HL-60 (cell line): ENCODE results near the gene TXNRD3.
"Not testable (repeated sequence)": the region's sequence is repeated elsewhere in the genome, so short reads cannot be mapped to it uniquely, and the experiment has no call there.

Experiments used
- DNase-seq, 2 experiments: peaks; one replicate each; pipeline ENCODE4 v3.0.0-alpha.2; 2010 to 2020; ENCODE audit warnings: low read depth in 1 of 2, low spot score in 1 of 2
- H3K27ac ChIP-seq: fragments of 250-450 bp; sonication (Bioruptor Pico); replicated peaks from 2 replicates; pipeline ENCODE4 v1.5.1; 2020; ENCODE audit warnings: mild to moderate bottlenecking, moderate library complexity
- H3K27me3 ChIP-seq: fragments of 250-450 bp; sonication (Bioruptor Pico); 2 replicates; pipeline ENCODE4 v1.5.1; 2021; ENCODE audit warnings: mild to moderate bottlenecking, moderate library complexity; ENCODE audit not compliant: insufficient read depth, poor library complexity, severe bottlenecking
- H3K4me3 ChIP-seq: replicated peaks from 2 replicates; pipeline ENCODE4 v1.5.1; 2011; ENCODE audit warnings: mild to moderate bottlenecking, control low read depth, low read length; ENCODE audit not compliant: insufficient read depth
- GABPA ChIP-seq: IDR thresholded peaks from 2 replicates; pipeline ENCODE4 v1.6.1; 2012; ENCODE audit warnings: low read depth
- POLR2AphosphoS5 ChIP-seq: IDR thresholded peaks from 2 replicates; pipeline ENCODE4 v1.6.1; 2012; ENCODE audit warnings: low read depth
- SPI1 ChIP-seq: IDR thresholded peaks from 2 replicates; pipeline ENCODE4 v1.6.1; 2012; ENCODE audit warnings: low read depth, mild to moderate bottlenecking, borderline replicate concordance
- TF ChIP-seq, protein P1 (sequence below): IDR thresholded peaks from 2 replicates; pipeline ENCODE4 v1.6.1; 2012; ENCODE audit warnings: low read depth; ENCODE audit not compliant: insufficient replicate concordance
- TF ChIP-seq, protein P2 (sequence below): IDR thresholded peaks from one replicate; pipeline ENCODE4 v1.5.1; 2011; ENCODE audit warnings: low read length, control low read depth, inconsistent platforms; ENCODE audit not compliant: insufficient read depth

TXNRD3 gene

DNA sequence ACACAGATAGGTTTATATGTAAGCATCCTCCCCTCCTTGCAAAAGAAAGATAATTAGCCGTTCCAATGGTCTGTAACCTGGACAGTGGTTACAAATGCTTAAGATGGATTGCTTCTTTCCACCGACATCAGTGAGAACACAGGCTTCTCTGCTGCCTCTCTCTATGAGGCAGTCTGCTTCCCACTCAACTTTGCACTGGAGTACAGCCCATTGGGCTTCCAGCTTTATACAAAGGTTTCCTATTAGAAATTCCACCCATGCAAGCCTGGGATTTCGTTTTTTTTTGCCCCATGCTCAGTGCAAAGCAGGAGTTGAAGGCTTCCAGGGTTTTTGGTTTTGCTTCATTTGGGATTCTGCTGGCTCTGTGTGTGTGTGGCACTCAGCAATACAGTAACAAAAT lies 48.9 kb downstream of the TXNRD3 start:
- Histone ChIP-seq H3K27me3 (no peaks in the 10 kb centered on the region), H3K4me3 (no peak overlapping the region), H3K27ac (no peak overlapping the region)
- no peak for TF ChIP-seq SPI1
- TF ChIP-seq, protein P1, sequence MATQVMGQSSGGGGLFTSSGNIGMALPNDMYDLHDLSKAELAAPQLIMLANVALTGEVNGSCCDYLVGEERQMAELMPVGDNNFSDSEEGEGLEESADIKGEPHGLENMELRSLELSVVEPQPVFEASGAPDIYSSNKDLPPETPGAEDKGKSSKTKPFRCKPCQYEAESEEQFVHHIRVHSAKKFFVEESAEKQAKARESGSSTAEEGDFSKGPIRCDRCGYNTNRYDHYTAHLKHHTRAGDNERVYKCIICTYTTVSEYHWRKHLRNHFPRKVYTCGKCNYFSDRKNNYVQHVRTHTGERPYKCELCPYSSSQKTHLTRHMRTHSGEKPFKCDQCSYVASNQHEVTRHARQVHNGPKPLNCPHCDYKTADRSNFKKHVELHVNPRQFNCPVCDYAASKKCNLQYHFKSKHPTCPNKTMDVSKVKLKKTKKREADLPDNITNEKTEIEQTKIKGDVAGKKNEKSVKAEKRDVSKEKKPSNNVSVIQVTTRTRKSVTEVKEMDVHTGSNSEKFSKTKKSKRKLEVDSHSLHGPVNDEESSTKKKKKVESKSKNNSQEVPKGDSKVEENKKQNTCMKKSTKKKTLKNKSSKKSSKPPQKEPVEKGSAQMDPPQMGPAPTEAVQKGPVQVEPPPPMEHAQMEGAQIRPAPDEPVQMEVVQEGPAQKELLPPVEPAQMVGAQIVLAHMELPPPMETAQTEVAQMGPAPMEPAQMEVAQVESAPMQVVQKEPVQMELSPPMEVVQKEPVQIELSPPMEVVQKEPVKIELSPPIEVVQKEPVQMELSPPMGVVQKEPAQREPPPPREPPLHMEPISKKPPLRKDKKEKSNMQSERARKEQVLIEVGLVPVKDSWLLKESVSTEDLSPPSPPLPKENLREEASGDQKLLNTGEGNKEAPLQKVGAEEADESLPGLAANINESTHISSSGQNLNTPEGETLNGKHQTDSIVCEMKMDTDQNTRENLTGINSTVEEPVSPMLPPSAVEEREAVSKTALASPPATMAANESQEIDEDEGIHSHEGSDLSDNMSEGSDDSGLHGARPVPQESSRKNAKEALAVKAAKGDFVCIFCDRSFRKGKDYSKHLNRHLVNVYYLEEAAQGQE: no peak
- no peak for TF ChIP-seq GABPA
- TF ChIP-seq, protein P2, sequence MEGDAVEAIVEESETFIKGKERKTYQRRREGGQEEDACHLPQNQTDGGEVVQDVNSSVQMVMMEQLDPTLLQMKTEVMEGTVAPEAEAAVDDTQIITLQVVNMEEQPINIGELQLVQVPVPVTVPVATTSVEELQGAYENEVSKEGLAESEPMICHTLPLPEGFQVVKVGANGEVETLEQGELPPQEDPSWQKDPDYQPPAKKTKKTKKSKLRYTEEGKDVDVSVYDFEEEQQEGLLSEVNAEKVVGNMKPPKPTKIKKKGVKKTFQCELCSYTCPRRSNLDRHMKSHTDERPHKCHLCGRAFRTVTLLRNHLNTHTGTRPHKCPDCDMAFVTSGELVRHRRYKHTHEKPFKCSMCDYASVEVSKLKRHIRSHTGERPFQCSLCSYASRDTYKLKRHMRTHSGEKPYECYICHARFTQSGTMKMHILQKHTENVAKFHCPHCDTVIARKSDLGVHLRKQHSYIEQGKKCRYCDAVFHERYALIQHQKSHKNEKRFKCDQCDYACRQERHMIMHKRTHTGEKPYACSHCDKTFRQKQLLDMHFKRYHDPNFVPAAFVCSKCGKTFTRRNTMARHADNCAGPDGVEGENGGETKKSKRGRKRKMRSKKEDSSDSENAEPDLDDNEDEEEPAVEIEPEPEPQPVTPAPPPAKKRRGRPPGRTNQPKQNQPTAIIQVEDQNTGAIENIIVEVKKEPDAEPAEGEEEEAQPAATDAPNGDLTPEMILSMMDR: no peak
- no peak for DNase-seq

DNA sequence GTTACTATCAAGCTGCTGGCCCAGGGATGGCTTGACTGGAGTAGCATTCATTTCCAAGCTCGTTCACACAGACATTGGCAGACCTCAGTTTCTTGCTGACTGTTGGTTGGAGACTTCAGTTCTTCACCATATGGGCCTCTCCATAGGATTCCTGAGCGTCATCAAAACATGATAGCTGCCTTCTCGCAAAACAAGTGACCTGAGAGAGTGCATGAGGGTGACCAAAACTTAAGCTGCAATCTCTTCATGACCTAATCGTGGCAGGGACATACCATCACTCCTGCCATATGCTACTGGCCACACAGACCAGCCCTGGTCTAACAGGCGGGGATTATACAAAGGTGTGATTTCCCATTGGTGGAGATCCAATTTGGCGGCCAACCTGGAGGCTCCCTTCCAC lies 50.2 kb downstream of the TXNRD3 start:
- TF ChIP-seq, protein P1: no peak
- TF ChIP-seq, protein P2: no peak
- TF ChIP-seq POLR2AphosphoS5 (no peak), SPI1 (no peak)
- no peaks in the 10 kb centered on the region for H3K27me3 ChIP-seq
- no peak for DNase-seq
- no peak overlapping the region for H3K27ac ChIP-seq
- no peak overlapping the region for H3K4me3 ChIP-seq

DNA sequence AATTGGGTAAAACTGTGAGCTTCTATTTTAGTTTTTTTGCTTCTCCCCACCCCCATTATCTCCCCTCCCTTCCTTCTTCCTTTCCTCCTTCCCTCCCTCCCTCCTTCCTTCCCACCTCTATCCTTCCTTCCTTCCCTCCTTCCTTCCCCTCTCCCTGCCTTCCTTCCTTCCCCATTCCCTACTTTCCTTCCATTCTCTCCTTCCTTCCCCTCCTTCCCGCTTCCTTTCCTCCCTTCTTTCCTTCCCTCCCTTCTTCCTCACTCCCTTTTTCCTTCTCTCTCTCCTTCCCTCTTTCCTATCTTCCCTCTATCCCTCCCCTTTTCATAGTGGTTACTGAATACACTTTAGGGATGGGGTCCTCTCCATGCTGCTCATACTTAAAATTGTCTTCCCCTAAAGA lies 55.8 kb downstream of the TXNRD3 start:
- TF ChIP-seq, protein P2: no peak
- TF ChIP-seq SPI1 (no peak), POLR2AphosphoS5 (no peak), GABPA (no peak)
- TF ChIP-seq, protein P1: no peak
- no peak for DNase-seq
- H3K4me3 ChIP-seq: no peak overlapping the region
- no peak overlapping the region for H3K27ac ChIP-seq
- H3K27me3 ChIP-seq: no peaks in the 10 kb centered on the region

DNA sequence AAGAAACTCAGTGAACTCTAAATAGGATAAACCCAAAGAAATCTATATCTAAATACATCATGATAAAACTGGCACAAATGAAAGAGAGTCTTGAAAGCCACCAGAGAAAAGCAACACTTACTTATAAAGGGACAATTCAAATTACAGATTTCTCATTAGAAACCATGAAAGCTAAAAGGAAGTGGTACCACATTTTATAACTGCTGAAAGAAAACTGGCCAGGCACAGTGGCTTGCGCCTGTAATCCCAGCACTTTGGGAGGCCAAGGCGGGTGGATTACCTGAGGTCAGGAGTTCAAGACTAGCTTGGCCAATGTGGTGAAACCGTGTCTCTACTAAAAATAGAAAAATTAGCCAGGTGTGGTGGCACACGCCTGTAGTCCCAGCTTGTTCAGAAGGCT lies 59.4 kb downstream of the TXNRD3 start:
- H3K27ac ChIP-seq, H3K27me3 ChIP-seq, DNase-seq, H3K4me3 ChIP-seq: not testable (repeated sequence)

DNA sequence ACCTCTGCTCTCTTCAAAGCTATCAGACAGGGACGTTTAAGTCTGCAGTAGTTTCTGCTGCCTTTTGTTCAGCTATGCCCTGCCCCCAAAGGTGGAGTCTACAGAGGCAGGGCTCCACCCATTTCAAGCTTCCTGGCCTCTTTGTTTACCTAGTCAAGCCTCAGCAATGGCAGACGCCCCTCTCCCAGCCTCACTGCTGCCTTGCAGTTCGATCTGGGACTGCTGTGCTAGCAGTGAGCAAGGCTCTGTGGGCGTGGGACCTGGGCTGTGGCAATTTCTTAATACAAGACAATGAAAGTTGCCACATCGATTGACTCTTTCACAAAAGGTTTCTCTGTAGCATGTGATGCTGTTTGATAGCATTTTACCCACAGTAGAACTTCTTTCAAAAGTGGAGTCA lies 63.4 kb downstream of the TXNRD3 start:
- DNase-seq, H3K27me3 ChIP-seq, H3K4me3 ChIP-seq, H3K27ac ChIP-seq: not testable (repeated sequence)
